ENCODE measurements around the gene COPS8. TPM values are rescaled to one million over a fixed set of nuclear protein-coding genes. Genes with fewer than 3 reads are reported as not detected.

The COPS8 gene
- total and polyA plus RNA-seq, 8 donors, result 44.4 to 78.1 (median 69.7) TPM

- Histone ChIP-seq H3K9me3 (no peaks in the 10 kb centered on the region), H3K4me3 (no peak overlapping the region), H3K27me3 (no peaks in the 10 kb centered on the region), H3K36me3 (no peaks in the 10 kb centered on the region), H3K27ac (no peak overlapping the region), H3K4me1 (peaks cover 5 to 26% of the 10 kb centered on the region in 2 donors)
- intact Hi-C loops (cut with DNase I), result no loop called here
- peak; percentile 95 to 99 for TF ChIP-seq CTCF (IDR thresholded peaks at IDR 0.05)
- peak in 3 of 4 donors; percentile 61 to 83 (median 72) for DNase-seq
- ATAC-seq, result peak; percentile 70
Measured at GRCh38 chr2:237072067-237072931, 13.4 kb upstream of the COPS8 start.

DNA sequence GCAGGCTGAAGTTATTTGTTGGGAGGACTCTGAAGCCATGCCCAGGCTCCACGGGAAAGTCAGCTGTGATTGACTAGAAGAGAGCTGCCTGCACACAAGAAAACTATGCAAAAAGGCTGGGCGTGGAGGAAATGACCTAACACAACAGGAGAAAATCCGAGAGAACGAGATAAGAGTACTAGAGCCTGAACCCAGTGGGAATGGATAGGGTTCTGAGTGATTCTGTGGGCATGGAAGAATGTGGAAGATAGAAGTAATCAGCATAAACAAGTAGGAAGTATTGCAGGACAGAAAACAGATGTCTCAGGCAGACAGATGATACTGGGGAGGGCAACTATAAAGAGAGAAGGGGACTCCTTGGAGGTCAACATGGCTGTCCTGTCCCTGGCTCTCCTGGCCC lies 12.1 kb upstream of the COPS8 start:
- DNase-seq, result no peak
- peak overlapping the region; percentile 21 to 50 for H3K27ac ChIP-seq

GRCh38 chr2:237074211-237074993 lies 11.3 kb upstream of the COPS8 start:
- peak overlapping the region; percentile 21 to 25 for H3K27ac ChIP-seq

More for the DNA sequence above, 12.1 kb upstream of the COPS8 start:
- peaks cover 5 to 26% of the 10 kb centered on the region in 2 donors for H3K4me1 ChIP-seq
- no peak for TF ChIP-seq CTCF (IDR thresholded peaks at IDR 0.05)
- no peaks in the 10 kb centered on the region for H3K36me3 ChIP-seq
- H3K27me3 ChIP-seq, result no peaks in the 10 kb centered on the region
- H3K9me3 ChIP-seq, result no peaks in the 10 kb centered on the region
- H3K4me3 ChIP-seq, result no peak overlapping the region
- intact Hi-C loops (cut with DNase I), result no loop called here
- ATAC-seq, result peak; percentile 59

GRCh38 chr2:237075749-237076599 lies 9.7 kb upstream of the COPS8 start:
- Histone ChIP-seq H3K36me3 (no peaks in the 10 kb centered on the region), H3K4me1 (peaks cover 5 to 26% of the 10 kb centered on the region in 2 donors), H3K9me3 (no peaks in the 10 kb centered on the region), H3K27ac (peak overlapping the region; percentile 25 to 30), H3K4me3 (no peak overlapping the region), H3K27me3 (no peaks in the 10 kb centered on the region)
- ATAC-seq (peak; percentile 78), DNase-seq (peak in 2 of 4 donors; percentile 45 to 76)
- intact Hi-C loops (cut with DNase I), result no loop called here
- no peak for TF ChIP-seq CTCF (IDR thresholded peaks at IDR 0.05)

More at GRCh38 chr2:237074211-237074993, 11.3 kb upstream of the COPS8 start:
- Histone ChIP-seq H3K27me3 (no peaks in the 10 kb centered on the region), H3K4me3 (no peak overlapping the region), H3K36me3 (no peaks in the 10 kb centered on the region), H3K9me3 (no peaks in the 10 kb centered on the region), H3K4me1 (peaks cover 5 to 26% of the 10 kb centered on the region in 2 donors)
- intact Hi-C loops (cut with DNase I), result no loop called here
- DNase-seq (peak in 2 of 4 donors; percentile 59 to 83), ATAC-seq (peak; percentile 4)
- TF ChIP-seq CTCF (IDR thresholded peaks at IDR 0.05), result no peak
